Measurements from ENCODE around the gene FETUB.
A peak's percentile ranks its signal among the peaks of the same experiment; 100 is the strongest.

The FETUB gene

GRCh38 chr3:186612721-186613636, 27.2 kb upstream of the FETUB start, which contains the start of gene AHSG:
Gene AHSG, plus strand, starts transcription at chr3:186613060. Its CDS starts 82 bp downstream, at chr3:186613142.
- no peak for DNase-seq (ENCODE audit: low read depth, low spot score)

DNA sequence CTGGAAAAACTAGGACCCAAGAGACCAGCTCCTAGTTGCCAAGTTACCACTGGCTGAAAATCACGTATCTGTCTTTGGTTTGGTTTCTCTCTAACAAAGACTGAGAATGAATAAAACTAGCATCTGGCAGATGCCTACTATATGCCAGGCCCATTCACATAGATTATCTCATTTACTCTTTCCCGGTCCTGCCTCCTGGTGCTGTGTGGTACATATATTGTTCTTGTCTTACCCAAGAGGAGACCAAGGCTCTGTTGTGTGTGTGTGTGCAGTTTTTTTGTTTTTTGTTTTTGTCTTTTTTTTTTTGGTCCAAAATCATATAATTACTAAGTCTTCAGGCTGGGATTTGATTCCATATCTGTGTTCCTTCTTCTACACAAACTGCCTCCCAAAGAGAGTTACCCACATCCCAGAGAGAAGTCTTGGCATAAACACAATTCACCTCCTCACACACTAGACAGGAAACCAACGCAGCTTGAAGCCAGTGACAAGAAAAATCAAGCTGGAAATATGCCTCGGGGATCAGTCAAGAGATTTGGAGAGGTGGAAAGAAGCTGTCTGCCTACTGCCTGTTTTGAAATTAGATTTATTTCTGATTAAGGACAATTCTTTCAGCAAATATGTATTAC, 26.4 kb upstream of the FETUB start:
- DNase-seq (ENCODE audit: low read depth, low spot score) = no peak

GRCh38 chr3:186614266-186614596, 26.0 kb upstream of the FETUB start:
- no peak for DNase-seq (ENCODE audit: low read depth, low spot score)

DNA sequence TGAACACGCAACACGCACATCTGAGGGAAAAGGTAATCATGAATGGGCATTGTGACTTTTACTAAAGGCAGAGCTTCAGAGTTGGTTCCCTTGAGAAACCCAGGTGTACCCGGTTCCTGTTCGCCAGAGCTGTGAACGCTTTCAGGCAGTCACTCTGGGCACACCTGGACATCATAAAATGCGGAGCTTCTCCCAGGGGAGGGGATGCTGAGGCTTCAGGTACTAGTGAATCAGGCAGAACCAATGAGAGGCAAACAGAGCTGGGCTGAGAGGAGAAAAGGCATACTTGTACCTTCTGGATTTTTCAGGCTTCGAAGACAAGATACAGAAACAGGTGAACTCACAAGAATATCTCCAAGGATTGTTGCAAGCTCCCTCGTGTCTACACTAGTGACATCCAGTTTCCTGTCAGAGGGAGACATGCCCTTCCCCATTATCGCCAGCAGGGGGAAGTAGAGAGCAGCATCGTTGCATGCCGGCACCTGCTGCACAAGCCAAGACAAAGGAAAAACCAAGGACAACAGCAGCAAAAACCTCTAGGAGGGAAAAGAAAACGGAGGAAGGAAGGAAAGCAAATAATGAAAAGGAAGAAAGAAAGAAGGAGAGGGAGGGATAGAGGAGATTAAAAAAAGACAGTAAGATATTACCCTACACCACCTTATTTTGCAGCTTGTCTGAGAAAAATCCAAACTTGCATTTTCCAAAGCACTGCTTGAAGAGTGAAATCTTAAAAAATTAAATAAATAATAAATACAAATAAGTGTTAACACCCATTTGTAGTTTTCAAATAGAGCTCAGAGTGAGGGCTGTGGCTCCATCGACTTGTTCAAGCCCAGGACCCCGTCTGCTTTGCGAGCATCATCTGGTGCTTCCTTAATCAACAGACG, 25.4 kb upstream of the FETUB start:
- peak; percentile 41 for DNase-seq (ENCODE audit: low read depth, low spot score)

- DNase-seq (ENCODE audit: low read depth, low spot score) = no peak
These were observed 23.9 kb upstream of the FETUB start for GRCh38 chr3:186616299-186616617.

DNA sequence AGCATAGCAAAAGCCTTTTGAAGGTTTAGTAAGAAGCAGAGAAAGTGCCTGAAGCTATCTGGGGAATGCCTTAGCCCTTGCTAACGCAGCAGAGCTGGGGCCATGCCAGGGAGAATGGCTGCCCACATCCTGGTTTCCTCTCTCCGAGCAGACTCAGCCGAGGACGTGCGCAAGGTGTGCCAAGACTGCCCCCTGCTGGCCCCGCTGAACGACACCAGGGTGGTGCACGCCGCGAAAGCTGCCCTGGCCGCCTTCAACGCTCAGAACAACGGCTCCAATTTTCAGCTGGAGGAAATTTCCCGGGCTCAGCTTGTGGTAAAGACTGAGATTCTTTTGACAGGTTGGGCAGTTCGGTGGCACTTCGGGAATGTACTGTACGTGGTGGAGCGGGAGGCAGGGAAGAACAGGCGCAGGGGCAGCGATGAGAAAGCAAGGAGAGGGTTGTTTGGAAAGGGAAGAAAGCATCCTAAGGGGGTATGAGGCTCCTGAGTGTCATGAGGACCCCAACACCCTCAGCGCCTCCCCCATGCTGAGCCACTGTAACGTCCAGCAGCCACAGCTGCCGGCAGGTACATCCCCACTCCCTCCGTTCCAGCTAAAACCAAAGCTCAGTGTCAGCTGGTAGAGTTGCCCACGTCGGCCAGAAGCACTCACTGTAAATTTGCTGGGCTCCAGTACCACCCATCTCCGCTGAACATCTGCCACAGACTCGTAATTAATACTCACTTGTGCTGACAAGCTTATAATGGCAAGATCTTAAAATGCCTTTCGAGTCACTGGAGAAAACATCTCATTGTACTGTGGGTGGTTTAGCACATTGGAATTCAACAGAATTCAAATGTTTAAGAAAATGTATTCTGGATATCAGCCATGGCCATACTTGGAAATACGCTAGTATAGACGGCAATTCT, 22.9 kb upstream of the FETUB start:
- DNase-seq (ENCODE audit: low read depth, low spot score) = peak; percentile 63

DNA sequence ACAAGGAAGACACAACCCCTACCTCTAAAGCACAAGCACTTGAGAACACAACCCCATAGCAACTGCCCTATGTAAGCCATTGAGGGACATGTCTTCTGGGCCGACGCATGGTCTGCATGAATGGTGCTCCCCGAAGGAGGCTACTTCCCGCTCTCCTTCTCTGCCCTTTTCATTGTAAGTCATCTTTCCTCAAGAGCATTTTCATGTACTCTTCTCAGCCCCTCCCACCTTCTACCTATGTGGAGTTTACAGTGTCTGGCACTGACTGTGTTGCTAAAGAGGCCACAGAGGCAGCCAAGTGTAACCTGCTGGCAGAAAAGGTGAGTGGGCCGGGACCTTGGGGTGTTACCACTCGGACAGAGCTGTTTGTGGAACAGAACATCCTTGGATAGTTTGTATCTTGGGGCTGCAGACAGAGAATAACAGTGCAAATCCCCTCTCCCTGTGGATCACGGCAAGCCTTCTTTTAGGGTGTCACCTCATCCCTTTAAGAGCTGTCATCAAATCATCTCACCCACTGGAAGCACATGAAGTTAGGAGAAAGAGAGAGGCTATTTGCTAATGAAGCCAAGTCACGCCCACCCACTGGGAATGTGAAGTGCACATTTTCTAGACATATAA, 21.8 kb upstream of the FETUB start:
- no peak for DNase-seq (ENCODE audit: low read depth, low spot score)

DNA sequence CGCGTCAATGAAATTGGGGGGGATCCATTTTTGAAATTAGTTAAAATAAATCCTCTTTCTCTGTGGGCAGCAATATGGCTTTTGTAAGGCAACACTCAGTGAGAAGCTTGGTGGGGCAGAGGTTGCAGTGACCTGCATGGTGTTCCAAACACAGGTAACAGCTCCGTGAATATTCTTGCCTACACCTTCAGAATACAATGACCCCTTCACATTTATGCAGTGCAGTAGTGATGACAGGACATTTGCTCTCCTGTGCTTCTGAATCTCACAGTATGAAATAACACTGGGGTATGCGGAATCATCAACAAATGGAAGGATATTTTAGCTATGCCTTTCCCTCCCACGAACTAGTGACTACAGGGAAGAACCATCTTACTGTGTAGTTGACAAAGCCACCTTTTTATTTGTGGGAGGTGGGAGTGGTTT, 20.4 kb upstream of the FETUB start:
- DNase-seq (ENCODE audit: low read depth, low spot score) = no peak

- DNase-seq (ENCODE audit: low read depth, low spot score) = no peak
These were observed 19.7 kb upstream of the FETUB start for GRCh38 chr3:186620213-186621092.

DNA sequence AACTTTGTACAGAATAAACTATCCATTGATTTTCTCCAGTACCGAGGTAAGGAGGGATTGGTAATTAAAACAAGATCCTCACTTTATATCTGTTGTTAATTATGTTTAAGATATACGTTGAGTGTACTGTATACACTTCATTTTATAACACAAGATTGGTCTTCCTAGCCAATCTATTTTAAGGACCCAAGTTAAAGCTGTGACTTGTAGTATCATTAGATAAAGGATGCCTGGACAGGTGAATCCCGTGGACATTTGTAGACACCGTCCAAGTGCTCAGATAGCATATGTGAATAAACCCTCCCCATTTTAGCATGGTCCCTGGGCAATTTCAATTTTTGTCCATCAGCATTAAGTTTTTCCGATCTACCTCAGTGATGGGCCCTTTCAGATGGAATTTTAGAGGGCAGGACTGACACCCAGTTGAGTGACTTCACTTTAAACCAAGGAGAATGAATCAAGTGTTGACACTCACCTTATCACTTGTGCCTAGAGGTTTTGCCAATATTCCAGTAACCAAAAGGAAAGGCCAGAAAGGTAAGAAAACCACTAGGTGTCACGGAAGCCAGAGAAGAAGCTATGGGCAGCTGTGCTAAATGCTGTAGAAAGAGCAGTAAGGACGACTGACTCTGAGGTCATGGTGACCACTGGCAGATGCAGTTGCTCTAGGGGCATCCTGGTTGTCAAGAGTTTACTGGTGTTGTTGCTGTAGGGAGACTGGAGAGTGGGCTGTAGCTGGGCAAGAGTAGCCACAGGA, 18.1 kb upstream of the FETUB start:
- no peak for DNase-seq (ENCODE audit: low read depth, low spot score)

GRCh38 chr3:186622651-186623310, 17.4 kb upstream of the FETUB start:
- DNase-seq (ENCODE audit: low read depth, low spot score) = no peak

DNA sequence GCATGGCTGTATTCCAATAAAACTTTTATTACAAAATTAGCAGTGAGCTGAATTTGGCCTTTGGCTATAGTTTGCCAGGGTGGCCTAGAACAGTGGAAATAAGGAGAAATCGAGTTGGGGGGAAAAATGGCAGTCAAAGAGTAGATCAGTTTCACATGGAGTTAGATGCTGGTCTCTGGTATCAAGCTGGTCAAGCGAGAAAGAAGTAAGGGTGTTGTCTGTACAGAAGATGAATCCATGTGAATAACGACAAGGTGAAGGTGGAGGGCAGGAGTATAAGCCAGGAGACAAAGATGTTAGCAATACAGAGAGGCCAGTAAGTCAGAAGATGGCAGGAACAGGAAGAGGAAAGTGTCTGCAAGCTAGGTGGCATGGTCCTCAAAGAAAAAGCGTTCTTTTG, 15.6 kb upstream of the FETUB start:
- DNase-seq (ENCODE audit: low read depth, low spot score) = no peak

DNA sequence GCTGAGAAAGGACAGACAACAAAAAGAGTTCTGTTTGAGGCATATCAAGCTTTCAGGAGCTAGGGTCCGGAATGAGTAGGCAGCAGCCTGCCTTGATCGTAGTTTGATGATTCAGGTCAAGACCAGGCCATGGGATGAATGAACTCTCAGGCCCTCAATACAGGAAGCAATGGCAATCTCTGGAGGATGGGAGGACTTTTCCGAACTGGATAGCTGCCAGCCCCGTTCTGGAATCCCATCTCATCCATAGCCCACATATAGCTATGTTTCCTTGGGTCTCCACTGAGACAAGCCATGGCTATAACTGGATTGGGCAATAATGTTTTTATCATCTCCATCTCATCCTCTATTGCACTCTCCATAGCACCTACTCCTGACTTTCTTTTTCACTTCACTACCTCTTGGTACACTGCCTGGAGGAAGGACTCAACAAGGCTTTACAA, 14.6 kb upstream of the FETUB start:
- no peak for DNase-seq (ENCODE audit: low read depth, low spot score)

GRCh38 chr3:186626254-186626847, 13.8 kb upstream of the FETUB start:
- DNase-seq (ENCODE audit: low read depth, low spot score) = no peak

GRCh38 chr3:186627852-186628414, 12.3 kb upstream of the FETUB start:
- DNase-seq (ENCODE audit: low read depth, low spot score) = no peak

GRCh38 chr3:186628756-186629155, 11.4 kb upstream of the FETUB start:
- DNase-seq (ENCODE audit: low read depth, low spot score) = no peak

DNA sequence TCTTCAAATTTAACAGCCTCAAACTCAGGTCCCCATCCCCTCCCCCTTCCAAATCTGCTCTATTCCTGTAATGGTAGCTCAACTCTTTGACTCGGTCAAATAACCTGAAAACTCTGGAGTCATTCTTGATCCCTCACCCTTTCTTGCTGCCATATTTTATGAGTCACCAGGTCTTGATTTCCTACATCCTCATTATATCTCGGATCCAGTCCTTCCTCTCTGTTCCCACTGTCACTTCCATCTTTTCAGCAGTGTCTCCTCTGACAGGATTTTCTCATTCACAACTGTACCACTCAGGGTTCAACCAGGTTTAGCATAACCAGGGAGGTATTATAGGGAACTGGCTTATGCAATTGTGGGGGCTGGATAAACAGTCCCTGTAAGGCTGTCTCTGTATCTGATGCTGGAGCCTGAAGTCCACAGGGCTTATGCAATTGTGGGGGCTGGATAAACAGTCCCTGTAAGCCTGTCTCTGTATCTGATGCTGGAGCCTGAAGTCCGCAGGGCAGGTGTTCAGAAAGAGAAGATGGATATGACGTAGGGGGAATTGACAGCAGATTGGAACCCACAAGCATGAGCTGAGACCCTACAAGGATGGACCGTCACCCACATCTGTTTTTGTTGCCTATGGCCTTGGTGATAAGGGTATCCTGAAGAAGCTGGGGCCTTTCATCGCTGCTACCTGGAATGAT, 9.1 kb upstream of the FETUB start:
- DNase-seq (ENCODE audit: low read depth, low spot score) = no peak
